Glutamatergic neuron (in vitro differentiated cells): Measurements from ENCODE around the gene SPACA4. TPM values are rescaled to one million over a fixed set of nuclear protein-coding genes. Genes with fewer than 3 reads are reported as not detected.

Source experiments
- DNase-seq: peaks from one replicate; pipeline ENCODE4 v3.0.0; 2022
- H3K27ac Mint-ChIP-seq: one replicate; pipeline ENCODE4 v1.8.0; 2020; ENCODE audit warnings: mild to moderate bottlenecking, mixed read lengths, inconsistent platforms; ENCODE audit not compliant: unreplicated experiment
- H3K27me3 Mint-ChIP-seq: one replicate; pipeline ENCODE4 v1.8.0; 2020; ENCODE audit warnings: mild to moderate bottlenecking, moderate library complexity, mixed read lengths, inconsistent platforms; ENCODE audit not compliant: unreplicated experiment
- H3K36me3 Mint-ChIP-seq: one replicate; pipeline ENCODE4 v1.8.0; 2020; ENCODE audit warnings: mild to moderate bottlenecking, mixed read lengths, inconsistent platforms; ENCODE audit not compliant: unreplicated experiment
- H3K4me1 Mint-ChIP-seq: one replicate; pipeline ENCODE4 v1.8.0; 2020; ENCODE audit warnings: mild to moderate bottlenecking, low read depth, mixed read lengths, inconsistent platforms; ENCODE audit not compliant: unreplicated experiment
- H3K4me3 Mint-ChIP-seq: one replicate; pipeline ENCODE4 v1.8.0; 2020; ENCODE audit warnings: mild to moderate bottlenecking, mixed read lengths, inconsistent platforms; ENCODE audit not compliant: unreplicated experiment
- H3K9me3 Mint-ChIP-seq: one replicate; pipeline ENCODE4 v1.8.0; 2020; ENCODE audit warnings: mild to moderate bottlenecking, moderate library complexity, mixed read lengths, inconsistent platforms; ENCODE audit not compliant: unreplicated experiment
- CTCF ChIP-seq: fragments of 200-600 bp; sonication (generic); IDR thresholded peaks from one replicate; pipeline ENCODE4 v1.5.0; 2021; ENCODE audit not compliant: partially characterized antibody, unreplicated experiment
- total RNA-seq: library from RNA; stranded (reverse); fragmentation: NEBNext Ultra II Directional; extraction: Animal tissue kit (Norgen Biotek cat#: 25700); gene quantifications from one replicate; pipeline ENCODE4 v1.2.1, GENCODE V29; 2021; ENCODE audit not compliant: unreplicated experiment

SPACA4 gene
- total RNA-seq, 1 donor from 2014 or later: not detected

GRCh38 chr19:48634036-48634342, 27.4 kb downstream of the SPACA4 start:
- peak overlapping the region; percentile 65 for H3K4me3 Mint-ChIP-seq
- DNase-seq: no peak
- TF ChIP-seq CTCF: no peak
- H3K4me1 Mint-ChIP-seq: peaks cover 15% of the 10 kb centered on the region
- H3K9me3 Mint-ChIP-seq: peaks cover 6% of the 10 kb centered on the region
- H3K36me3 Mint-ChIP-seq: peaks cover 4% of the 10 kb centered on the region
- peaks cover 10% of the 10 kb centered on the region for H3K27me3 Mint-ChIP-seq
- H3K27ac Mint-ChIP-seq: peak overlapping the region; percentile 22

- Mint-ChIP-seq H3K36me3 (peaks cover 4% of the 10 kb centered on the region), H3K4me1 (peaks cover 15% of the 10 kb centered on the region), H3K9me3 (peaks cover 6% of the 10 kb centered on the region), H3K27me3 (peaks cover 12% of the 10 kb centered on the region), H3K4me3 (peak overlapping the region; percentile 72), H3K27ac (peak overlapping the region; percentile 22)
- TF ChIP-seq CTCF: no peak
- peak; percentile 94 for DNase-seq
Measured at GRCh38 chr19:48634424-48635262, 28.1 kb downstream of the SPACA4 start.

- peaks cover 17% of the 10 kb centered on the region for H3K27me3 Mint-ChIP-seq
- H3K9me3 Mint-ChIP-seq: peaks cover 6% of the 10 kb centered on the region
- peaks cover 4% of the 10 kb centered on the region for H3K36me3 Mint-ChIP-seq
- peak overlapping the region; percentile 72 for H3K4me3 Mint-ChIP-seq
- TF ChIP-seq CTCF: no peak
- peaks cover 15% of the 10 kb centered on the region for H3K4me1 Mint-ChIP-seq
- DNase-seq: peak; percentile 71
- no peak overlapping the region for H3K27ac Mint-ChIP-seq
Measured at GRCh38 chr19:48635263-48635965, 28.9 kb downstream of the SPACA4 start.

- TF ChIP-seq CTCF: no peak
- Mint-ChIP-seq H3K27ac (no peak overlapping the region), H3K36me3 (peaks cover 4% of the 10 kb centered on the region), H3K4me3 (peak overlapping the region; percentile 72), H3K9me3 (peaks cover 6% of the 10 kb centered on the region), H3K27me3 (peaks cover 18% of the 10 kb centered on the region), H3K4me1 (peaks cover 13% of the 10 kb centered on the region)
- no peak for DNase-seq
Measured at GRCh38 chr19:48635966-48636858, 29.7 kb downstream of the SPACA4 start.
